SKM-1 (cell line): ENCODE data around the gene CCSER1.
"Not testable (repeated sequence)": the region's sequence is repeated elsewhere in the genome, so short reads cannot be mapped to it uniquely, and the experiment has no call there.

Experiments used
- DNase-seq: peaks from one replicate; lab custom pipeline; 2025; ENCODE audit not compliant: unreplicated experiment; lab: John Stamatoyannopoulos, UW

The CCSER1 gene

GRCh38 chr4:91228659-91229058, 1101.5 kb downstream of the CCSER1 start:
- DNase-seq = no peak

GRCh38 chr4:91233164-91233563, 1106.0 kb downstream of the CCSER1 start:
- no peak for DNase-seq

GRCh38 chr4:91243132-91243531, 1115.9 kb downstream of the CCSER1 start:
- no peak for DNase-seq

- DNase-seq = no peak
Observed at GRCh38 chr4:91256043-91256442, 1128.8 kb downstream of the CCSER1 start.

- no peak for DNase-seq
Observed at GRCh38 chr4:91256751-91257150, 1129.6 kb downstream of the CCSER1 start.

GRCh38 chr4:91257721-91258120, 1130.5 kb downstream of the CCSER1 start:
- DNase-seq = no peak

GRCh38 chr4:91258326-91258725, 1131.1 kb downstream of the CCSER1 start:
- no peak for DNase-seq

- no peak for DNase-seq
Observed at GRCh38 chr4:91267543-91267942, 1140.3 kb downstream of the CCSER1 start.

GRCh38 chr4:91268481-91268880, 1141.3 kb downstream of the CCSER1 start:
- DNase-seq = not testable (repeated sequence)

- DNase-seq = no peak
Observed at GRCh38 chr4:91268913-91269312, 1141.7 kb downstream of the CCSER1 start.

- no peak for DNase-seq
Observed at GRCh38 chr4:91279899-91280298, 1152.7 kb downstream of the CCSER1 start.

- DNase-seq = no peak
Observed at GRCh38 chr4:91280551-91281290, 1153.5 kb downstream of the CCSER1 start.

GRCh38 chr4:91282217-91282616, 1155.0 kb downstream of the CCSER1 start:
- no peak for DNase-seq

GRCh38 chr4:91283726-91284230, 1156.6 kb downstream of the CCSER1 start:
- DNase-seq = no peak

GRCh38 chr4:91284480-91284879, 1157.3 kb downstream of the CCSER1 start:
- no peak for DNase-seq

- no peak for DNase-seq
Observed at GRCh38 chr4:91285487-91285886, 1158.3 kb downstream of the CCSER1 start.

GRCh38 chr4:91288702-91289311, 1161.6 kb downstream of the CCSER1 start:
- DNase-seq = no peak

- no peak for DNase-seq
Observed at GRCh38 chr4:91298156-91298700, 1171.0 kb downstream of the CCSER1 start.

- DNase-seq = no peak
Observed at GRCh38 chr4:91298824-91299223, 1171.6 kb downstream of the CCSER1 start.

GRCh38 chr4:91302120-91302519, 1174.9 kb downstream of the CCSER1 start:
- no peak for DNase-seq

- no peak for DNase-seq
Observed at GRCh38 chr4:91304292-91304691, 1177.1 kb downstream of the CCSER1 start.

GRCh38 chr4:91317434-91317833, 1190.2 kb downstream of the CCSER1 start:
- DNase-seq = no peak
